Gastroesophageal sphincter (tissue), 3 donors: ENCODE results near the gene KLHL26.

Experiments
- EP300 ChIP-seq: sonication (generic); formaldehyde crosslinking; IDR thresholded peaks from one replicate; pipeline ENCODE4 v1.6.1; 2017; ENCODE audit warnings: antibody characterized with exemption, mild to moderate bottlenecking
- POLR2A ChIP-seq, 2 donors: fragments of 450-650 bp; IDR thresholded peaks; one replicate each; pipeline ENCODE4 v1.6.1; 2017; ENCODE audit warnings: antibody characterized with exemption in 2 of 2, mild to moderate bottlenecking in 2 of 2, moderate library complexity in 1 of 2
- POLR2AphosphoS5 ChIP-seq: sonication (generic); formaldehyde crosslinking; IDR thresholded peaks from one replicate; pipeline ENCODE4 v1.6.1; 2017; ENCODE audit warnings: antibody characterized with exemption
- TF ChIP-seq, protein P1 (sequence below), 4 experiments: fragments of 200-600 bp in 2 of 4; fragments of 450-650 bp in 2 of 4; sonication (generic) in 1 of 4; IDR thresholded peaks; one replicate each; pipeline ENCODE4 v1.5.1; 2017 to 2019; ENCODE audit warnings: antibody characterized with exemption in 4 of 4, mild to moderate bottlenecking in 2 of 4, moderate library complexity in 2 of 4

DNA sequence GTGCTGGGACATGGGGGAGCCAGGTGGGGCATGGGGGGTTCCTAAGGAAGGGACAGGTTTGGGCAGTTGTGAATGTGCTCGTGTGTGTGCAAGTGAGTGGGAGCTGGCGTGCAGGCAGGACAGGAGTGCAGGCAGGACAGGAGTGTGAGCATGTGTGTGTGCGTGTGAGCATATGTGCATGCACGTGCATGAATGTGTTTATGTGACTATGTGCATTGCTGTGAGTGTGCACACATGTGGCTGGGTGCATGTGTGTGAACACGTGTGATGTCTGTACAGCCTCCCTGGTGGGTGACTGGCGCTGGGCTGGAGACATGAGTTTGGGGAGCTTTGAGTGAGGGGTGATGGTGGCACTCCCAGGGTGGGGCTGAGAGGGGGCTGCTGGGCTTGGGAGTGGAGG lies 80.0 kb downstream of the KLHL26 start:
- TF ChIP-seq POLR2A (IDR thresholded peaks at IDR 0.05): no peak
- TF ChIP-seq, protein P1, sequence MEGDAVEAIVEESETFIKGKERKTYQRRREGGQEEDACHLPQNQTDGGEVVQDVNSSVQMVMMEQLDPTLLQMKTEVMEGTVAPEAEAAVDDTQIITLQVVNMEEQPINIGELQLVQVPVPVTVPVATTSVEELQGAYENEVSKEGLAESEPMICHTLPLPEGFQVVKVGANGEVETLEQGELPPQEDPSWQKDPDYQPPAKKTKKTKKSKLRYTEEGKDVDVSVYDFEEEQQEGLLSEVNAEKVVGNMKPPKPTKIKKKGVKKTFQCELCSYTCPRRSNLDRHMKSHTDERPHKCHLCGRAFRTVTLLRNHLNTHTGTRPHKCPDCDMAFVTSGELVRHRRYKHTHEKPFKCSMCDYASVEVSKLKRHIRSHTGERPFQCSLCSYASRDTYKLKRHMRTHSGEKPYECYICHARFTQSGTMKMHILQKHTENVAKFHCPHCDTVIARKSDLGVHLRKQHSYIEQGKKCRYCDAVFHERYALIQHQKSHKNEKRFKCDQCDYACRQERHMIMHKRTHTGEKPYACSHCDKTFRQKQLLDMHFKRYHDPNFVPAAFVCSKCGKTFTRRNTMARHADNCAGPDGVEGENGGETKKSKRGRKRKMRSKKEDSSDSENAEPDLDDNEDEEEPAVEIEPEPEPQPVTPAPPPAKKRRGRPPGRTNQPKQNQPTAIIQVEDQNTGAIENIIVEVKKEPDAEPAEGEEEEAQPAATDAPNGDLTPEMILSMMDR (IDR thresholded peaks at IDR 0.05): no peak
- TF ChIP-seq POLR2AphosphoS5: no peak
- TF ChIP-seq EP300: no peak
